HEK293 (cell line): Measurements from ENCODE around the gene PDE11A.

ENCODE experiments used
- CTCF ChIA-PET: fragments of 350-600 bp; formaldehyde crosslinking; extraction: SDS; loops from one replicate; lab custom pipeline; 2021; ENCODE audit warnings: antibody characterized with exemption; lab: Yijun Ruan, JAX
- POLR2A ChIA-PET: fragments of 300-600 bp; formaldehyde crosslinking; extraction: SDS; loops from one replicate; lab custom pipeline; 2020; ENCODE audit warnings: antibody characterized with exemption, inconsistent platforms; lab: Yijun Ruan, JAX
- H3K27ac ChIP-seq: fragments of 200-500 bp; sonication (Bioruptor generic); 2 replicates; pipeline ENCODE4 v1.5.1; 2014; ENCODE audit warnings: low read depth, low read length, control low read depth, inconsistent platforms; ENCODE audit errors: extremely low read depth
- H3K36me3 ChIP-seq, 2 experiments: fragments of 200-500 bp in 1 of 2; sonication (Bioruptor generic) in 1 of 2; 1 replicate in 1 of 2; 2 replicates in 1 of 2; pipeline ENCODE4 v1.5.1; 2014 to 2017; ENCODE audit warnings: inconsistent platforms in 2 of 2, low read length in 2 of 2; ENCODE audit not compliant: control insufficient read depth in 2 of 2, insufficient read depth in 1 of 2
- H3K4me1 ChIP-seq: fragments of 200-500 bp; sonication (Bioruptor generic); 2 replicates; pipeline ENCODE4 v1.5.1; 2014; ENCODE audit warnings: mild to moderate bottlenecking, low read length, inconsistent platforms; ENCODE audit not compliant: control insufficient read depth, insufficient read depth
- H3K4me3 ChIP-seq: 2 replicates; pipeline ENCODE4 v1.5.1; 2011; ENCODE audit warnings: low read depth, mild to moderate bottlenecking, control low read depth, low read length, moderate library complexity
- H3K9me3 ChIP-seq: fragments of 200-500 bp; sonication (Bioruptor generic); 2 replicates; pipeline ENCODE4 v1.5.1; 2014; ENCODE audit warnings: low read depth, low read length, inconsistent platforms; ENCODE audit not compliant: control insufficient read depth, insufficient read depth
- PBX3 ChIP-seq: sonication (generic); formaldehyde crosslinking; IDR thresholded peaks from 2 replicates; pipeline ENCODE4 v1.8.1; 2022; ENCODE audit warnings: mild to moderate bottlenecking, moderate library complexity, missing genetic modification reagents
- REPIN1 ChIP-seq: fragments of 450-650 bp; formaldehyde crosslinking; IDR thresholded peaks from 2 replicates; pipeline ENCODE4 v1.5.1; 2017; ENCODE audit warnings: missing biosample characterization, missing genetic modification characterization, low read depth
- ZFHX2 ChIP-seq: fragments of 450-650 bp; formaldehyde crosslinking; conservative IDR thresholded peaks from 2 replicates; pipeline ENCODE4 v1.5.1; 2016; ENCODE audit warnings: missing biosample characterization, missing genetic modification characterization
- ZNF10 ChIP-seq: fragments of 450-650 bp; formaldehyde crosslinking; IDR thresholded peaks from 2 replicates; pipeline ENCODE4 v1.5.1; 2017; ENCODE audit warnings: missing biosample characterization, missing genetic modification characterization
- ZNF132 ChIP-seq: fragments of 450-650 bp; formaldehyde crosslinking; IDR thresholded peaks from 2 replicates; pipeline ENCODE4 v1.5.1; 2017; ENCODE audit warnings: missing biosample characterization, missing genetic modification characterization, borderline replicate concordance
- ZNF148 ChIP-seq: fragments of 450-650 bp; formaldehyde crosslinking; IDR thresholded peaks from 2 replicates; pipeline ENCODE4 v1.5.0; 2017; ENCODE audit warnings: missing biosample characterization, missing genetic modification characterization, borderline replicate concordance
- ZNF26 ChIP-seq: fragments of 450-650 bp; formaldehyde crosslinking; IDR thresholded peaks from 2 replicates; pipeline ENCODE4 v1.5.1; 2016; ENCODE audit warnings: missing biosample characterization, missing genetic modification characterization
- ZNF416 ChIP-seq: fragments of 450-650 bp; formaldehyde crosslinking; IDR thresholded peaks from 2 replicates; pipeline ENCODE4 v1.5.1; 2016; ENCODE audit warnings: missing biosample characterization, missing genetic modification characterization
- ZNF473 ChIP-seq: fragments of 450-650 bp; formaldehyde crosslinking; IDR thresholded peaks from 2 replicates; pipeline ENCODE4 v1.5.1; 2017; ENCODE audit warnings: missing biosample characterization, missing genetic modification characterization
- ZNF514 ChIP-seq: fragments of 450-650 bp; formaldehyde crosslinking; IDR thresholded peaks from 2 replicates; pipeline ENCODE4 v1.5.1; 2016; ENCODE audit warnings: missing biosample characterization, missing genetic modification characterization
- ZNF623 ChIP-seq: fragments of 450-650 bp; formaldehyde crosslinking; IDR thresholded peaks from 2 replicates; pipeline ENCODE4 v1.5.1; 2016; ENCODE audit warnings: missing biosample characterization, missing genetic modification characterization
- ZNF660 ChIP-seq: fragments of 450-650 bp; IDR thresholded peaks from 2 replicates; pipeline ENCODE4 v1.5.1; 2018; ENCODE audit warnings: missing biosample characterization, mild to moderate bottlenecking, missing genetic modification characterization
- ZNF692 ChIP-seq: fragments of 450-650 bp; formaldehyde crosslinking; IDR thresholded peaks from 2 replicates; pipeline ENCODE4 v1.5.1; 2016; ENCODE audit warnings: missing biosample characterization, missing genetic modification characterization
- ZNF785 ChIP-seq: fragments of 450-650 bp; formaldehyde crosslinking; IDR thresholded peaks from 2 replicates; pipeline ENCODE4 v1.5.1; 2016; ENCODE audit warnings: missing biosample characterization, missing genetic modification characterization
- TF ChIP-seq, protein P1 (sequence below): fragments of 450-650 bp; formaldehyde crosslinking; IDR thresholded peaks from 2 replicates; pipeline ENCODE4 v1.5.1; 2016; ENCODE audit warnings: missing biosample characterization, missing genetic modification characterization
- TF ChIP-seq, protein P2 (sequence below): fragments of 450-650 bp; formaldehyde crosslinking; IDR thresholded peaks from 2 replicates; pipeline ENCODE4 v1.5.1; 2016; ENCODE audit warnings: missing biosample characterization, missing genetic modification characterization
- TF ChIP-seq, protein P3 (sequence below): fragments of 450-650 bp; formaldehyde crosslinking; IDR thresholded peaks from 2 replicates; pipeline ENCODE4 v1.5.1; 2016; ENCODE audit warnings: missing biosample characterization, missing genetic modification characterization, low read depth

PDE11A gene

GRCh38 chr2:177923323-177923722 is 149.3 kb downstream of the PDE11A start (continued):
- TF ChIP-seq ZNF692 (tag by site-specific recombination), result no peak
- no peak for TF ChIP-seq ZNF785 (tag by site-specific recombination)
- TF ChIP-seq, protein P1, sequence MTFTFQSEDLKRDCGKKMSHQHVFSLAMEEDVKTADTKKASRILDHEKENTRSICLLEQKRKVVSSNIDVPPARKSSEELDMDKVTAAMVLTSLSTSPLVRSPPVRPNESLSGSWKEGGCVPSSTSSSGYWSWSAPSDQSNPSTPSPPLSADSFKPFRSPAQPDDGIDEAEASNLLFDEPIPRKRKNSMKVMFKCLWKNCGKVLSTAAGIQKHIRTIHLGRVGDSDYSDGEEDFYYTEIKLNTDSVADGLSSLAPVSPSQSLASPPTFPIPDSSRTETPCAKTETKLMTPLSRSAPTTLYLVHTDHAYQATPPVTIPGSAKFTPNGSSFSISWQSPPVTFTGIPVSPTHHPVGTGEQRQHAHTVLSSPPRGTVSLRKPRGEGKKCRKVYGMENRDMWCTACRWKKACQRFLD (tag by site-specific recombination), result no peak
- TF ChIP-seq, protein P2, sequence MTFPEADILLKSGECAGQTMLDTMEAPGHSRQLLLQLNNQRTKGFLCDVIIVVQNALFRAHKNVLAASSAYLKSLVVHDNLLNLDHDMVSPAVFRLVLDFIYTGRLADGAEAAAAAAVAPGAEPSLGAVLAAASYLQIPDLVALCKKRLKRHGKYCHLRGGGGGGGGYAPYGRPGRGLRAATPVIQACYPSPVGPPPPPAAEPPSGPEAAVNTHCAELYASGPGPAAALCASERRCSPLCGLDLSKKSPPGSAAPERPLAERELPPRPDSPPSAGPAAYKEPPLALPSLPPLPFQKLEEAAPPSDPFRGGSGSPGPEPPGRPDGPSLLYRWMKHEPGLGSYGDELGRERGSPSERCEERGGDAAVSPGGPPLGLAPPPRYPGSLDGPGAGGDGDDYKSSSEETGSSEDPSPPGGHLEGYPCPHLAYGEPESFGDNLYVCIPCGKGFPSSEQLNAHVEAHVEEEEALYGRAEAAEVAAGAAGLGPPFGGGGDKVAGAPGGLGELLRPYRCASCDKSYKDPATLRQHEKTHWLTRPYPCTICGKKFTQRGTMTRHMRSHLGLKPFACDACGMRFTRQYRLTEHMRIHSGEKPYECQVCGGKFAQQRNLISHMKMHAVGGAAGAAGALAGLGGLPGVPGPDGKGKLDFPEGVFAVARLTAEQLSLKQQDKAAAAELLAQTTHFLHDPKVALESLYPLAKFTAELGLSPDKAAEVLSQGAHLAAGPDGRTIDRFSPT, result no peak
- no peak for TF ChIP-seq ZNF623 (tag by site-specific recombination)
- TF ChIP-seq ZNF10, result no peak
- no peak for TF ChIP-seq ZNF514
- no peak for TF ChIP-seq REPIN1 (tag by site-specific recombination)

GRCh38 chr2:177921726-177922125 is 150.9 kb downstream of the PDE11A start:
- no peaks in the 10 kb centered on the region for H3K4me1 ChIP-seq
- no peak overlapping the region for H3K27ac ChIP-seq
- no peaks in the 10 kb centered on the region for H3K9me3 ChIP-seq
- POLR2A ChIA-PET, result no interaction called here
- no peaks in the 10 kb centered on the region for H3K36me3 ChIP-seq
- H3K4me3 ChIP-seq, result no peak overlapping the region
- no peak for TF ChIP-seq ZFHX2 (tag by site-specific recombination)
- no peak for TF ChIP-seq ZNF26
- CTCF ChIA-PET, result interaction anchor here (0.6 kb wide), 1 partner anchor 28 kb away, joined by 3 read pairs; no protein-coding TSS in a partner anchor

- TF ChIP-seq ZNF148 (tag by site-specific recombination) (no peak), ZNF416 (no peak), ZNF473 (tag by site-specific recombination) (no peak), PBX3 (CRISPR knock-in tag) (no peak), ZNF132 (no peak), ZNF660 (tag by site-specific recombination) (no peak)
- TF ChIP-seq, protein P3, sequence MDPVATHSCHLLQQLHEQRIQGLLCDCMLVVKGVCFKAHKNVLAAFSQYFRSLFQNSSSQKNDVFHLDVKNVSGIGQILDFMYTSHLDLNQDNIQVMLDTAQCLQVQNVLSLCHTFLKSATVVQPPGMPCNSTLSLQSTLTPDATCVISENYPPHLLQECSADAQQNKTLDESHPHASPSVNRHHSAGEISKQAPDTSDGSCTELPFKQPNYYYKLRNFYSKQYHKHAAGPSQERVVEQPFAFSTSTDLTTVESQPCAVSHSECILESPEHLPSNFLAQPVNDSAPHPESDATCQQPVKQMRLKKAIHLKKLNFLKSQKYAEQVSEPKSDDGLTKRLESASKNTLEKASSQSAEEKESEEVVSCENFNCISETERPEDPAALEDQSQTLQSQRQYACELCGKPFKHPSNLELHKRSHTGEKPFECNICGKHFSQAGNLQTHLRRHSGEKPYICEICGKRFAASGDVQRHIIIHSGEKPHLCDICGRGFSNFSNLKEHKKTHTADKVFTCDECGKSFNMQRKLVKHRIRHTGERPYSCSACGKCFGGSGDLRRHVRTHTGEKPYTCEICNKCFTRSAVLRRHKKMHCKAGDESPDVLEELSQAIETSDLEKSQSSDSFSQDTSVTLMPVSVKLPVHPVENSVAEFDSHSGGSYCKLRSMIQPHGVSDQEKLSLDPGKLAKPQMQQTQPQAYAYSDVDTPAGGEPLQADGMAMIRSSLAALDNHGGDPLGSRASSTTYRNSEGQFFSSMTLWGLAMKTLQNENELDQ (tag by site-specific recombination), result no peak
- ChIA-PET POLR2A (no interaction called here), CTCF (interaction anchor here (0.7 to 1.8 kb wide), 2 partner anchors 10 to 119 kb away, joined by 3 to 10 read pairs; no protein-coding TSS in a partner anchor)
- no peaks in the 10 kb centered on the region for H3K4me1 ChIP-seq
- no peak overlapping the region for H3K27ac ChIP-seq
- no peak overlapping the region for H3K4me3 ChIP-seq
- H3K9me3 ChIP-seq, result no peaks in the 10 kb centered on the region
- H3K36me3 ChIP-seq, result no peaks in the 10 kb centered on the region
These were observed 155.4 kb downstream of the PDE11A start for GRCh38 chr2:177917169-177917568.
